Measurements from ENCODE around the gene LRRC15. TPM values are rescaled to one million over a fixed set of nuclear protein-coding genes. Genes with fewer than 3 reads are reported as not detected.

The LRRC15 gene
- total RNA-seq, 2 donors from 2014 or later = 0.11 TPM; not detected in 1

- Mint-ChIP-seq H3K27ac (no peak overlapping the region), H3K27me3 (ENCODE audit: insufficient read depth) (peaks cover 33% of the 10 kb centered on the region), H3K36me3 (ENCODE audit: low read depth) (no peaks in the 10 kb centered on the region), H3K9me3 (no peaks in the 10 kb centered on the region), H3K4me1 (peaks cover 4% of the 10 kb centered on the region), H3K4me3 (no peak overlapping the region)
- Histone ChIP-seq H3K9me3 (ENCODE audit: control insufficient read depth, low read length) (no peaks in the 10 kb centered on the region), H3K27me3 (ENCODE audit: control insufficient read depth, insufficient read depth, low read length, poor library complexity, severe bottlenecking) (peaks cover 21% of the 10 kb centered on the region), H3K36me3 (ENCODE audit: control insufficient read depth, insufficient read depth, low read length) (no peaks in the 10 kb centered on the region), H3K27ac (ENCODE audit: low read depth, low read length) (no peak overlapping the region), H3K4me1 (ENCODE audit: control insufficient read depth, insufficient read depth, low read length) (peaks cover 7% of the 10 kb centered on the region), H3K4me3 (ENCODE audit: low read length) (no peak overlapping the region), H3K9ac (ENCODE audit: extremely low read depth, low read length, poor library complexity, severe bottlenecking) (no peak overlapping the region)
- no peak for TF ChIP-seq CTCF (conservative IDR thresholded peaks at IDR 0.05)
- WGBS, 2 experiments (ENCODE audit: insufficient coverage in 1 of 2, insufficient read length in 1 of 2) = 84 to 91% methylated on average over 10 of the region's 10 CpGs
- no peak for DNase-seq
Measured at GRCh38 chr3:194330160-194330559, 39.4 kb downstream of the LRRC15 start.

- WGBS, 2 experiments (ENCODE audit: insufficient coverage in 1 of 2, insufficient read length in 1 of 2) = 89 to 94% methylated on average over 6 to 7 of the region's 7 CpGs
- no peak for TF ChIP-seq CTCF (conservative IDR thresholded peaks at IDR 0.05)
- H3K9ac ChIP-seq (ENCODE audit: extremely low read depth, low read length, poor library complexity, severe bottlenecking) = no peak overlapping the region
- H3K4me3 ChIP-seq (ENCODE audit: low read length) = no peak overlapping the region
- H3K27ac ChIP-seq (ENCODE audit: low read depth, low read length) = no peak overlapping the region
- peaks cover 7% of the 10 kb centered on the region for H3K4me1 ChIP-seq (ENCODE audit: control insufficient read depth, insufficient read depth, low read length)
- H3K4me3 Mint-ChIP-seq = no peak overlapping the region
- H3K27ac Mint-ChIP-seq = no peak overlapping the region
- H3K9me3 ChIP-seq (ENCODE audit: control insufficient read depth, low read length) = peaks cover 5% of the 10 kb centered on the region
- H3K36me3 ChIP-seq (ENCODE audit: control insufficient read depth, insufficient read depth, low read length) = no peaks in the 10 kb centered on the region
- H3K27me3 ChIP-seq (ENCODE audit: control insufficient read depth, insufficient read depth, low read length, poor library complexity, severe bottlenecking) = peaks cover 21% of the 10 kb centered on the region
- no peak for DNase-seq
- no peaks in the 10 kb centered on the region for H3K36me3 Mint-ChIP-seq (ENCODE audit: low read depth)
- peaks cover 33% of the 10 kb centered on the region for H3K27me3 Mint-ChIP-seq (ENCODE audit: insufficient read depth)
- no peaks in the 10 kb centered on the region for H3K9me3 Mint-ChIP-seq
- peaks cover 4% of the 10 kb centered on the region for H3K4me1 Mint-ChIP-seq
Measured at GRCh38 chr3:194329583-194329965, 40.0 kb downstream of the LRRC15 start.

- Histone ChIP-seq H3K27me3 (ENCODE audit: control insufficient read depth, insufficient read depth, low read length, poor library complexity, severe bottlenecking) (peaks cover 18% of the 10 kb centered on the region), H3K9me3 (ENCODE audit: control insufficient read depth, low read length) (peaks cover 5% of the 10 kb centered on the region), H3K36me3 (ENCODE audit: control insufficient read depth, insufficient read depth, low read length) (no peaks in the 10 kb centered on the region), H3K27ac (ENCODE audit: low read depth, low read length) (no peak overlapping the region), H3K9ac (ENCODE audit: extremely low read depth, low read length, poor library complexity, severe bottlenecking) (no peak overlapping the region), H3K4me3 (ENCODE audit: low read length) (no peak overlapping the region), H3K4me1 (ENCODE audit: control insufficient read depth, insufficient read depth, low read length) (peaks cover 7% of the 10 kb centered on the region)
- no peak overlapping the region for H3K27ac Mint-ChIP-seq
- no peak for DNase-seq
- WGBS, 2 experiments (ENCODE audit: insufficient coverage in 1 of 2, insufficient read length in 1 of 2) = 92 to 95% methylated on average over 9 to 14 of the region's 14 CpGs
- peaks cover 4% of the 10 kb centered on the region for H3K4me1 Mint-ChIP-seq
- TF ChIP-seq CTCF (conservative IDR thresholded peaks at IDR 0.05) = no peak
- H3K4me3 Mint-ChIP-seq = no peak overlapping the region
- H3K27me3 Mint-ChIP-seq (ENCODE audit: insufficient read depth) = peaks cover 29% of the 10 kb centered on the region
- H3K9me3 Mint-ChIP-seq = no peaks in the 10 kb centered on the region
- H3K36me3 Mint-ChIP-seq (ENCODE audit: low read depth) = no peaks in the 10 kb centered on the region
Measured at GRCh38 chr3:194328942-194329582, 40.5 kb downstream of the LRRC15 start.

Data from endodermal cell (in vitro differentiated cells).